NCI-H187 (cell line): ENCODE results near the gene PCDHGB5.
"Not testable (repeated sequence)": the region's sequence is repeated elsewhere in the genome, so short reads cannot be mapped to it uniquely, and the experiment has no call there.

Source experiments
- DNase-seq, 2 experiments: peaks; one replicate each; lab custom pipeline; 2025; lab: John Stamatoyannopoulos, UW

Gene PCDHGB5

DNA sequence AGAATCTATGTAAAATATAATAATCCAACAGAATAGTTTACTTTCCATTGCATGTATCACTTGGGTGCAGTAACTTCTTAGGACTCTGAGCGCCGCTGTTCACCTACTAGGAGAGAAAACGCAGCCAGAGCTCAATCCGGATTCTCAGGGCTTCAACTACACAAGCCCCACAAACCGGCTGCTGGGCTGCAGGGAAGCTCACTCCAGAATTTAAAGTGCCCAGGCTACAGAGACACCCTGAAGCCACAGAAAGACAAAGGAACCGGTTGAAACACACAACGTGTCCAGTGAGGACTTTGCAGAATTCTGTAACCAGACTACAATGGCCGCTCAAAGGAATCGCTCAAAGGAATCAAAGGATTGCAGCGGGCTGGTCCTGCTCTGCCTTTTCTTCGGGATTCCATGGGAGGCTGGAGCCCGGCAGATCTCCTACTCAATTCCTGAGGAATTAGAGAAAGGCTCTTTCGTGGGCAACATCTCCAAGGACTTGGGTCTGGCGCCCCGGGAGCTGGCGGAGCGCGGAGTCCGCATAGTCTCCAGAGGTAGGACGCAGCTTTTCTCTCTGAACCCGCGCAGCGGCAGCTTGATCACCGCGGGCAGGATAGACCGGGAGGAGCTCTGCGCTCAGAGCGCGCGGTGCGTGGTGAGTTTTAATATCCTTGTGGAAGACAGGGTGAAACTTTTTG is 15.2 kb downstream of the PCDHGB5 start, which contains the start of gene PCDHGA10:
TSS of gene PCDHGA10 (plus strand) at position 134 of the 686 bp plus-strand sequence. CDS start at position 323, 189 bp downstream.
- DNase-seq = no peak

GRCh38 chr5:141413540-141414069 is 15.9 kb downstream of the PCDHGB5 start:
- DNase-seq = no peak

DNA sequence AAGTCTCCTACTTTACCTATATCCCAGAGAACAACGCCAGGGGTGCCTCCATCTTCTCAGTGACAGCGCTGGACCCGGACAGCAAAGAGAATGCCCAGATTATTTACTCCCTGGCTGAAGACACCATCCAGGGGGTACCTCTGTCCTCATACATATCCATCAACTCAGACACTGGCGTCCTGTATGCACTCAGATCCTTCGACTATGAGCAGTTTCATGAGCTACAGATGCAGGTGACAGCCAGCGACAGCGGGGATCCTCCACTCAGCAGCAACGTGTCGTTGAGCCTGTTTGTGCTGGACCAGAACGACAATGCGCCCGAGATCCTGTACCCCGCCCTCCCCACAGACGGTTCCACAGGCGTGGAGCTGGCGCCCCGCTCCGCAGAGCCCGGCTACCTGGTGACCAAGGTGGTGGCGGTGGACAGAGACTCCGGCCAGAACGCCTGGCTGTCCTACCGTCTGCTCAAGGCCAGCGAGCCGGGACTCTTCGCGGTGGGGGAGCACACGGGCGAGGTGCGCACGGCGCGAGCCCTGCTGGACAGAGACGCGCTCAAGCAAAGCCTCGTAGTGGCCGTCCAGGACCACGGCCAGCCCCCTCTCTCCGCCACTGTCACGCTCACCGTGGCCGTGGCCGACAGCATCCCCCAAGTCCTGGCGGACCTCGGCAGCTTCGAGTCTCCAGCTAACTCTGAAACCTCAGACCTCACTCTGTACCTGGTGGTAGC is 17.0 kb downstream of the PCDHGB5 start:
- not testable (repeated sequence) for DNase-seq

GRCh38 chr5:141415275-141415618 is 17.5 kb downstream of the PCDHGB5 start:
- DNase-seq = not testable (repeated sequence)

DNA sequence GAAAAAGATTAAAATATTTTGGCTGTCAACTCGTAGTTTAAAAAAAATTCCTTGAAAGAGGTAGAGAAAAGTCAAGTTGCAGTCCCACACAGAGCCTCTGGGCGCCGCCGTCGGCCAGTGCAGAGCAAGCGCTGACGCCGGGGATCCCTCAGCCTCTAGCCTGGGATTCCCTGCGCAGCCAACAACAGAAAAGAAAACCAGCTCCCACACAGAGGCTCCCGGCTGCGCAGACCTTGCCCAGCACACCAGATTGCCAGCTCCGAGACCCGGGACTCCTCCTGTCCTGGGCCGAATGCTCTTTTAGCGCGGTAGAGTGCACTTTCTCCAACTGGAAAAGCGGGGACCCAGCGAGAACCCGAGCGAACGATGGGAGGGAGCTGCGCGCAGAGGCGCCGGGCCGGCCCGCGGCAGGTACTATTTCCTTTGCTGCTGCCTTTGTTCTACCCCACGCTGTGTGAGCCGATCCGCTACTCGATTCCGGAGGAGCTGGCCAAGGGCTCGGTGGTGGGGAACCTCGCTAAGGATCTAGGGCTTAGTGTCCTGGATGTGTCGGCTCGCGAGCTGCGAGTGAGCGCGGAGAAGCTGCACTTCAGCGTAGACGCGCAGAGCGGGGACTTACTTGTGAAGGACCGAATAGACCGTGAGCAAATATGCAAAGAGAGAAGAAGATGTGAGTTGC is 19.9 kb downstream of the PCDHGB5 start, which contains the start of gene PCDHGB7:
TSS of gene PCDHGB7 (plus strand) at position 184 of the 679 bp plus-strand sequence. CDS start at position 367, 183 bp downstream.
- not testable (repeated sequence) for DNase-seq

GRCh38 chr5:141419074-141419880 is 21.5 kb downstream of the PCDHGB5 start:
- DNase-seq = no peak

- no peak for DNase-seq
Measured at GRCh38 chr5:141420855-141421488, 23.2 kb downstream of the PCDHGB5 start, which contains the start of gene PCDHGA11. Gene PCDHGA11, plus strand, starts transcription at chr5:141421051. Its CDS starts 177 bp downstream, at chr5:141421228.

DNA sequence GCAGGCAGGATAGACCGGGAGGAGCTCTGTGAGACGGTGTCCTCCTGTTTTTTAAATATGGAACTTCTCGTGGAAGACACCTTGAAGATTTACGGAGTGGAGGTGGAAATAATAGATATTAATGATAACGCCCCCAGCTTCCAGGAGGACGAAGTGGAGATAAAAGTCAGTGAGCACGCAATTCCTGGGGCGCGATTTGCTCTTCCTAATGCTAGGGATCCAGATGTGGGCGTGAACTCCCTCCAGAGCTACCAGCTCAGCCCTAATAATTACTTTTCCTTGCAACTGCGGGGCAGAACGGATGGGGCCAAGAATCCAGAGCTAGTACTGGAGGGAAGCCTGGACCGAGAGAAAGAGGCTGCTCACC is 23.7 kb downstream of the PCDHGB5 start:
- DNase-seq = no peak

- DNase-seq = no peak
Measured at GRCh38 chr5:141422742-141423291, 25.1 kb downstream of the PCDHGB5 start.

DNA sequence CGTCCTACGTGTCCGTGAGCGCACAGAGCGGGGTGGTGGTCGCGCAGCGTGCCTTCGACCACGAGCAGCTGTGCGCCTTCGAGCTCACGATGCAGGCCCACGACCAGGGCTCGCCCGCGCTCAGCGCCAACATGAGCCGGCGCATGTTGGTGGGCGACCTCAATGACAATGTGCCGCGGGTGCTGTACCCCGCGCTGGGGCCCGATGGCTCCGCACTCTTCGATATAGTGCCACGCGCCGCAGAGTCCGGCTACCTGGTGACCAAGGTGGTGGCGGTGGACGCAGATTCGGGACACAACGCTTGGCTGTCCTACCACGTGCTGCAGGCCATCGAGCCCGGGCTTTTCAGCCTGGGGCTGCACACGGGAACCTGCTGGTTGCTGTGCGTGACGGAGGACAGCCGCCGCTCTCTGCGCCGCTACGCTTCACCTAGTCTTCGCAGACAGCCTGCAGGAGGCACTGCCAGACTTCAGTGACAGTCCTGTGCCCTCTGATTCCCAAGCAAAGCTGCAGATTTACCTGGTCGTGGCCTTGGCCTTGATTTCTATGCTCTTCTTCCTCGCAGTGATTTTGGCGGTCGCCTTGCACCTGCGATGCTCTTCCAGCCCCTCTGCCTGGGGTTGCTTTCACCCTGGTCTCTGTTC is 30.2 kb downstream of the PCDHGB5 start:
- DNase-seq = no peak

GRCh38 chr5:141430332-141431113 is 32.8 kb downstream of the PCDHGB5 start, which contains the start of gene PCDHGA12:
Gene PCDHGA12, plus strand, starts transcription at chr5:141430507. Its CDS starts 253 bp downstream, at chr5:141430760.
- no peak for DNase-seq

DNA sequence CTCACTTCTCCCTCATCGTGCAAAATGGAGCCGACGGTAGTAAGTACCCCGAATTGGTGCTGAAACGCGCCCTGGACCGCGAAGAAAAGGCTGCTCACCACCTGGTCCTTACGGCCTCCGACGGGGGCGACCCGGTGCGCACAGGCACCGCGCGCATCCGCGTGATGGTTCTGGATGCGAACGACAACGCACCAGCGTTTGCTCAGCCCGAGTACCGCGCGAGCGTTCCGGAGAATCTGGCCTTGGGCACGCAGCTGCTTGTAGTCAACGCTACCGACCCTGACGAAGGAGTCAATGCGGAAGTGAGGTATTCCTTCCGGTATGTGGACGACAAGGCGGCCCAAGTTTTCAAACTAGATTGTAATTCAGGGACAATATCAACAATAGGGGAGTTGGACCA is 33.5 kb downstream of the PCDHGB5 start:
- no peak for DNase-seq

GRCh38 chr5:141432308-141432707 is 34.6 kb downstream of the PCDHGB5 start:
- DNase-seq = not testable (repeated sequence)

DNA sequence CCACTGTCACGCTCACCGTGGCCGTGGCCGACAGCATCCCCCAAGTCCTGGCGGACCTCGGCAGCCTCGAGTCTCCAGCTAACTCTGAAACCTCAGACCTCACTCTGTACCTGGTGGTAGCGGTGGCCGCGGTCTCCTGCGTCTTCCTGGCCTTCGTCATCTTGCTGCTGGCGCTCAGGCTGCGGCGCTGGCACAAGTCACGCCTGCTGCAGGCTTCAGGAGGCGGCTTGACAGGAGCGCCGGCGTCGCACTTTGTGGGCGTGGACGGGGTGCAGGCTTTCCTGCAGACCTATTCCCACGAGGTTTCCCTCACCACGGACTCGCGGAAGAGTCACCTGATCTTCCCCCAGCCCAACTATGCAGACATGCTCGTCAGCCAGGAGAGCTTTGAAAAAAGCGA is 35.0 kb downstream of the PCDHGB5 start:
- DNase-seq = not testable (repeated sequence)

GRCh38 chr5:141434006-141434405 is 36.3 kb downstream of the PCDHGB5 start:
- no peak for DNase-seq

DNA sequence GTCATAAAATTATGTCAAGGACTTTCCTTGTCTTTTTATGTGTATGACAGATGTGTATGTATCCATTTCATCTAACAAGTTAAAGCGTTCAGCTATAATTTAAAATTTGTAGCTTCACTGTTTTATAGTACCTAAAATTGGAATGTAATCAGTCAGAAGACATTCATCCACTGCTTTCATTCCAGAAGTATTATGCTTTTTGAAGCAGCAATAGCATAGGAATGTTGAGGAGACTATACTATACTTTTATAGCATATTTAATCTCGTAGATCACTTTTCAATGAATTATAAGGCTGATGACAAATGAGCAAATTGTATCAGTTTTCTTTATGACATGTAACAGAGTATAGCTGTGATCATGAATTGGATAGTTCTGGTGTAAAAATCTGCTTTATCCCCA is 39.5 kb downstream of the PCDHGB5 start:
- no peak for DNase-seq

DNA sequence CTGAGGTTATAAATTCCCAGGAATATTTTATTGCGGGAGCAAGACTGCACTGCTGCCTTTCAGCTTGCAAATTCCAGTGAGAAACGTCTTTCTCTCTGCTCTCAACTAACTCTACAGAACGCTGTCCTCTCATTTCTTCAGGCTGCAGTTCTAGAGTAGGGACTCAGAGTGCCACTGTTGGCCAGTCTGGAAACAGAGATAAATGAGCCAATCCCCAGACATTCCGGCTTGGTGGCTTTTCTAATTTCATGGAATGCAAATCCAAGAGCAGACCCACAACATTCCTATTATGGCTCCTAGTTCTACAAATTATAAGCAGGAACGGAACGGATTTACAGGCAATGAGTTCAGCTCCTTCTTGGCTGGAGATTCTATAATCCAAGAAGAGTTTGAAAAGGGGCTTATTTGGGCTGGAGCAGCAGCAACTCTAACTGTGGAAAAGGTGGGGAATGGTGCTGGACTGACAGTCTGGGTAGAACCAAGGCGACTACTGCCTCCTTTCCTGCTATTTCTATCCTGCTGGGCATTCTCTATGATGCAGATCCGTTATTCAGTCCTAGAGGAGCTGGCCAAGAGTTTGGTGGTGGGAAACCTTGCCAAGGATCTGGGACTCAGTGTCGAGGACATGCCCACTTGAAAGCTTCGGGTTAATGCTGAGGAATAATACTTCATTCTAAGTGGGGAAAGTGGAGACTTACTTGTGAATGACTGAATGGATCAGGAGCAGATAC is 41.8 kb downstream of the PCDHGB5 start:
- no peak for DNase-seq

DNA sequence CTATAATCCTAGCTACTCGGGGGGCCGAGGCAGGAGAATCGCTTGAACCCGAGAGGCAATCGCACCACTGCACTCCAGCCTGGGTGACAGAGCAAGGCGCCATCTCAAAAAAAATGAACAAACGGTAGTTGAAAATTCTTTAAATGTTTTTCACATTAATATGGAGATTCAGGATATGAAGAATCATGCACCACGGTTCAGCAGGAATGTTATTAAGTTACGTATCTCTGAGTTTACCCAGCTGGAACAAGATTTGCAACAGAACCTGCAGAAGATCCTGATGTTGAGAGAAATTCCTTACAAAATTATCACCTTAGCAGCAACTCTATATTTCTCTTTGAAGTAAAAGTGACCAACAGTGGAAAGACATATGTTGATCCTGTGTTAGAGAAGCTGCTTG is 42.6 kb downstream of the PCDHGB5 start:
- no peak for DNase-seq
